Endothelial cell (in vitro differentiated cells): ENCODE data around the gene DOCK4. TPM values are rescaled to one million over a fixed set of nuclear protein-coding genes. Genes with fewer than 3 reads are reported as not detected.

Experiments used
- DNase-seq: peaks from one replicate; pipeline ENCODE4 v3.0.0; 2021; ENCODE audit warnings: low spot score
- H3K27ac Mint-ChIP-seq: one replicate; pipeline ENCODE4 v1.8.0; 2021; ENCODE audit warnings: mixed read lengths, inconsistent platforms; ENCODE audit not compliant: unreplicated experiment
- H3K27me3 Mint-ChIP-seq: one replicate; pipeline ENCODE4 v1.8.0; 2021; ENCODE audit warnings: mild to moderate bottlenecking, moderate library complexity, mixed read lengths, inconsistent platforms; ENCODE audit not compliant: unreplicated experiment
- H3K36me3 Mint-ChIP-seq: one replicate; pipeline ENCODE4 v1.8.0; 2021; ENCODE audit warnings: mild to moderate bottlenecking, low read depth, mixed read lengths, inconsistent platforms; ENCODE audit not compliant: unreplicated experiment
- H3K4me1 Mint-ChIP-seq: one replicate; pipeline ENCODE4 v1.8.0; 2021; ENCODE audit warnings: mild to moderate bottlenecking, mixed read lengths, inconsistent platforms; ENCODE audit not compliant: unreplicated experiment
- H3K4me3 Mint-ChIP-seq: one replicate; pipeline ENCODE4 v1.8.0; 2021; ENCODE audit warnings: mild to moderate bottlenecking, mixed read lengths, inconsistent platforms; ENCODE audit not compliant: unreplicated experiment
- H3K9me3 Mint-ChIP-seq: one replicate; pipeline ENCODE4 v1.8.0; 2021; ENCODE audit warnings: mixed read lengths, inconsistent platforms; ENCODE audit not compliant: unreplicated experiment
- total RNA-seq: library from RNA; stranded (reverse); fragmentation: NEBNext Ultra II Directional; extraction: Animal tissue kit (Norgen Biotek cat#: 25700); gene quantifications from one replicate; pipeline ENCODE4 v1.2.1, GENCODE V29; 2021; ENCODE audit not compliant: unreplicated experiment
- TF ChIP-seq, protein P1 (sequence below): fragments of 200-600 bp; sonication (generic); IDR thresholded peaks from one replicate; pipeline ENCODE4 v1.5.0; 2021; ENCODE audit warnings: antibody characterized with exemption; ENCODE audit not compliant: unreplicated experiment

The DOCK4 gene
- total RNA-seq, 1 donor from 2014 or later: 99.2 TPM

DNA sequence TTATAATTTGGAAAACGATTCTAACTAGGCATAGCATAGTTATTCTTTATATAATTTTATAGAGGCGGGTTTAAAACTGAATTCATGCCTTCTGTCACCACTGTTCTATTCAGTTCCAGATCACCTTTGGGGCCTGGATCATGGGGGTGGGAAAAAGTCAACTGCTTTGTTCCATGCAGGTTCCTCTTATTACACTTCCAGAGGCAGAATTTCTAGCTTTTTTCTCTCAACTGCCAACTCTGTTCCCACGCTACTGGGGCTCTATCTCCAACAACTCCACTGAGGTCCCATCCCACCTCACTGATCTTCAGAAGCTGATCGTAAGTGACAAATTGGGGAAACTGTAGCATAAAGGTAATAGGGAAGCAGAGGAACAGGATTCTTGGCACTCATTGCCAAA, 360.3 kb downstream of the DOCK4 start:
- peaks cover 25% of the 10 kb centered on the region for H3K4me1 Mint-ChIP-seq
- no peaks in the 10 kb centered on the region for H3K9me3 Mint-ChIP-seq
- DNase-seq: no peak
- H3K36me3 Mint-ChIP-seq: peaks cover 62% of the 10 kb centered on the region
- H3K4me3 Mint-ChIP-seq: no peak overlapping the region
- no peaks in the 10 kb centered on the region for H3K27me3 Mint-ChIP-seq
- no peak overlapping the region for H3K27ac Mint-ChIP-seq
- TF ChIP-seq, protein P1, sequence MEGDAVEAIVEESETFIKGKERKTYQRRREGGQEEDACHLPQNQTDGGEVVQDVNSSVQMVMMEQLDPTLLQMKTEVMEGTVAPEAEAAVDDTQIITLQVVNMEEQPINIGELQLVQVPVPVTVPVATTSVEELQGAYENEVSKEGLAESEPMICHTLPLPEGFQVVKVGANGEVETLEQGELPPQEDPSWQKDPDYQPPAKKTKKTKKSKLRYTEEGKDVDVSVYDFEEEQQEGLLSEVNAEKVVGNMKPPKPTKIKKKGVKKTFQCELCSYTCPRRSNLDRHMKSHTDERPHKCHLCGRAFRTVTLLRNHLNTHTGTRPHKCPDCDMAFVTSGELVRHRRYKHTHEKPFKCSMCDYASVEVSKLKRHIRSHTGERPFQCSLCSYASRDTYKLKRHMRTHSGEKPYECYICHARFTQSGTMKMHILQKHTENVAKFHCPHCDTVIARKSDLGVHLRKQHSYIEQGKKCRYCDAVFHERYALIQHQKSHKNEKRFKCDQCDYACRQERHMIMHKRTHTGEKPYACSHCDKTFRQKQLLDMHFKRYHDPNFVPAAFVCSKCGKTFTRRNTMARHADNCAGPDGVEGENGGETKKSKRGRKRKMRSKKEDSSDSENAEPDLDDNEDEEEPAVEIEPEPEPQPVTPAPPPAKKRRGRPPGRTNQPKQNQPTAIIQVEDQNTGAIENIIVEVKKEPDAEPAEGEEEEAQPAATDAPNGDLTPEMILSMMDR: no peak

DNA sequence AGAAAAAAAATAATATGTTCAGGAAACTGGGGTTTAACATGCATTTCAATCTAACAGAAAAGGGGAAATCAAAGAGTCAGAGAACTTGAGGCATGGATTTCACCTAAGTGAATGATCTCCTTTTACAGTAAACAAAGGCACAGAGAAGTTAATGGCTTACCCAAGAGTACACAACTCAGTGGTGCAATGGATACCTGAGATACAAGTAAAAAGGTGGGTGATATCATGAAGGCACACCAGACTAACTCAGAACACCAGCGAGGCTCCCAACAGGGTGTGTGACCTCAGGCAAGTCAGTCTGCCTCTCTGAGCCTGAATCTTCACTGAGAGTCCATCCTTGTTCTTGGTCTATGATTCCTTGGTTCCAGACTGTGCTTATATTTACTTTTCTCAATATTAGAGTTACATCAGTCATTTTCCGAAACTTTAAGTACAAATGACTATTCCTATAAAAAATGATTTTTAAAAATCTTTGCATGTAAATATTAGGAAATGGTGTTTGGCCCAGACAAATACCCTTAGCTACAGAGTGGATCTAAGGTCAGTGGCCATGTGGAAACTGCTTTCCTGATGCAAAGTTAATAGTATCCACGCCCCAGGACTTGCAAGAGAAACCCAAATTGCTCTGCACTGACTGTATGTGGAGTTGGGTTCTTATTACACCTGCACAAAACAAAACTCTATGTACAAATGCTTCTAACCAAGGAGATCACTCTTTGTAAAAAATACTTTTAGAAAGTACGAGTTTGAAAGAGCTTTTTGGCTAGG, 361.1 kb downstream of the DOCK4 start:
- H3K36me3 Mint-ChIP-seq: peaks cover 54% of the 10 kb centered on the region
- TF ChIP-seq, protein P1: no peak
- no peak for DNase-seq
- no peak overlapping the region for H3K27ac Mint-ChIP-seq
- H3K27me3 Mint-ChIP-seq: peaks cover under 1% of the 10 kb centered on the region
- peaks cover 17% of the 10 kb centered on the region for H3K4me1 Mint-ChIP-seq
- H3K9me3 Mint-ChIP-seq: no peaks in the 10 kb centered on the region
- no peak overlapping the region for H3K4me3 Mint-ChIP-seq

GRCh38 chr7:111842491-111842890, 363.7 kb downstream of the DOCK4 start:
- H3K27me3 Mint-ChIP-seq: peaks cover 2% of the 10 kb centered on the region
- no peaks in the 10 kb centered on the region for H3K9me3 Mint-ChIP-seq
- DNase-seq: no peak
- peaks cover 38% of the 10 kb centered on the region for H3K36me3 Mint-ChIP-seq
- no peaks in the 10 kb centered on the region for H3K4me1 Mint-ChIP-seq
- no peak overlapping the region for H3K27ac Mint-ChIP-seq
- TF ChIP-seq, protein P1: no peak
- no peak overlapping the region for H3K4me3 Mint-ChIP-seq

- Mint-ChIP-seq H3K4me3 (no peak overlapping the region), H3K36me3 (peaks cover 36% of the 10 kb centered on the region), H3K27me3 (peaks cover 2% of the 10 kb centered on the region), H3K27ac (no peak overlapping the region), H3K4me1 (no peaks in the 10 kb centered on the region), H3K9me3 (no peaks in the 10 kb centered on the region)
- no peak for DNase-seq
- TF ChIP-seq, protein P1: no peak
Observed at GRCh38 chr7:111841596-111842205, 364.5 kb downstream of the DOCK4 start.

- TF ChIP-seq, protein P1: no peak
- DNase-seq: no peak
- H3K27me3 Mint-ChIP-seq: peaks cover 2% of the 10 kb centered on the region
- H3K9me3 Mint-ChIP-seq: no peaks in the 10 kb centered on the region
- H3K4me1 Mint-ChIP-seq: no peaks in the 10 kb centered on the region
- H3K36me3 Mint-ChIP-seq: peaks cover 35% of the 10 kb centered on the region
- no peak overlapping the region for H3K27ac Mint-ChIP-seq
- H3K4me3 Mint-ChIP-seq: no peak overlapping the region
Observed at GRCh38 chr7:111840528-111840927, 365.7 kb downstream of the DOCK4 start.
